Sigmoid colon (tissue), 7 donors: ENCODE measurements around the gene NPB. TPM values are rescaled to one million over a fixed set of nuclear protein-coding genes. Genes with fewer than 3 reads are reported as not detected.

ENCODE experiments used
- DNase-seq: peaks from one replicate; pipeline ENCODE4 v3.0.0-alpha.2; 2019
- H3K27ac ChIP-seq, 4 donors: fragments of 200-600 bp; sonication (generic); one replicate each; pipeline ENCODE4 v1.5.1; 2016 to 2019; ENCODE audit warnings: mild to moderate bottlenecking in 1 of 4
- H3K27me3 ChIP-seq, 3 donors: fragments of 200-600 bp; sonication (generic); one replicate each; pipeline ENCODE4 v1.5.1; 2019; ENCODE audit warnings: mild to moderate bottlenecking in 1 of 3
- H3K36me3 ChIP-seq, 4 donors: fragments of 200-600 bp; sonication (generic); one replicate each; pipeline ENCODE4 v1.5.1; 2016 to 2019
- H3K4me1 ChIP-seq, 4 donors: fragments of 200-600 bp; sonication (generic); one replicate each; pipeline ENCODE4 v1.5.1; 2017 to 2019
- H3K4me3 ChIP-seq, 4 donors: fragments of 200-600 bp; sonication (generic); one replicate each; pipeline ENCODE4 v1.5.1; 2017 to 2019; ENCODE audit warnings: mild to moderate bottlenecking in 2 of 4, moderate library complexity in 1 of 4
- H3K9me3 ChIP-seq, 4 donors: fragments of 200-600 bp in 3 of 4; sonication (generic) in 3 of 4; one replicate each; pipeline versions ENCODE4 v1.5.1 to v1.6.1; 2013 to 2019
- EP300 ChIP-seq, 4 donors: sonication (generic); formaldehyde crosslinking; IDR thresholded peaks; one replicate each; pipeline ENCODE4 v1.6.1; 2017; ENCODE audit warnings: antibody characterized with exemption in 4 of 4
- POLR2A ChIP-seq, 2 donors: fragments of 450-650 bp; IDR thresholded peaks; one replicate each; pipeline ENCODE4 v1.6.1; 2016; ENCODE audit warnings: antibody characterized with exemption in 2 of 2, mild to moderate bottlenecking in 2 of 2, moderate library complexity in 2 of 2
- POLR2AphosphoS5 ChIP-seq, 4 donors: sonication (generic); formaldehyde crosslinking; IDR thresholded peaks; one replicate each; pipeline ENCODE4 v1.6.1; 2017; ENCODE audit warnings: antibody characterized with exemption in 4 of 4
- WGBS, 2 donors: extraction: QIAGEN DNeasy Blood & Tissue Kit; methylation state at CpG; one replicate each; pipeline ENCODE4 v1.1.7; 2013; 5-methylcytosine and 5-hydroxymethylcytosine counted together
- intact Hi-C: fragments of 100-400 bp; cut with DNase I; formaldehyde crosslinking; loops from one replicate; pipeline ENCODE4 v1.15.1; 2023
- polyA plus RNA-seq, 3 donors: library from polyadenylated mRNA; stranded (reverse); fragments of 200-250 nt; gene quantifications; one replicate each; pipeline ENCODE4 v1.2.3, GENCODE V29; 2013
- total RNA-seq, 4 donors: library from RNA; depleted of rRNA; stranded (reverse); fragments of >200 nt; gene quantifications; one replicate each; pipeline ENCODE4 v1.1.0, GENCODE V29; 2016
- TF ChIP-seq, protein P1 (sequence below), 4 experiments: fragments of 450-650 bp in 3 of 4; fragments of 200-600 bp in 1 of 4; IDR thresholded peaks; one replicate each; pipeline ENCODE4 v1.5.1; 2016 to 2019; ENCODE audit warnings: antibody characterized with exemption in 4 of 4, mild to moderate bottlenecking in 3 of 4, moderate library complexity in 2 of 4
- donor health status: healthy with polysubstance abuse.
- donor health status: Bipolar disorder and iron deficiency.
- donor health status: healthy.

The NPB gene
- total and polyA plus RNA-seq, 7 donors, result 0.27 to 1.8 (median 0.79) TPM; not detected in 3

DNA sequence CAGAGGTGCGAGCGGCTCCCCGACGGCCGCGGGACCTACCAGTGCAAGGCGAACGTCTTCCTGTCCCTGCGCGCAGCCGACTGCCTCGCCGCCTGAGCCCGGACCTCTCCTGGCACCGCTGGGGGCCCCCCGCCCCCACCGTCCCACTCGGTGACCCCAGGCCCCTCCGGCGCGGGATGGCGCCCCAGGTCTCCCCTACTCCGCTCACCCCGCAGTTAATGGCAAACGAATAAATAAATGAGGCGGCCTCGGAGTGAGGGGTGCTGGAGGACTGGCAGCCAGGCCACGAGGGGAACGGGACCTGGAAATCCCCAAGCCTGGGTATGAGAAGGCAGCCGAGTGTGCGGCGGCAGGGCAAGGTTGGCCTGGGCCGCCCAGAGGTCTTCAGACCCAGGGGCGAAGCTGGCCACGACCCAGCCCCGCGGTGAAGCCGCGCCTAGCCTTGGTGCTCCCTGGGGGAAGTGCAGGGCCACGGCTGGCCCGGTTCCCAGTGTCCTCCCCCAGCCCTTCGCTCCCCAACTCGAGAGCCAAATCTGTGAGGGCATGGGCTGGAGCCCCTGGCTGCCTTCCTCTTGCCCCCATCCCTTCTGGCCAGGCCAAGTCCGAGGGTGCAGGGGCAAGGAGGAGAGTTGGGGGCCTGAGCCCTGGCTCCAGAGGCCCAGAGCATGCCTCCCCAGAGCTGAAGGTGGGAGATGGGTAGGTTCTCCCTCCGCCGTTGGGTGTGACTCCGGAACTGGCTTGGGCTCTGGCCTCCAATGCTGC lies 796 bp downstream of the NPB start:
- Histone ChIP-seq H3K9me3 (no peaks in the 10 kb centered on the region), H3K36me3 (peaks cover 0 to 35% (median 24%) of the 10 kb centered on the region in 4 donors), H3K27me3 (peaks cover 4 to 27% (median 23%) of the 10 kb centered on the region in 3 donors), H3K4me1 (peaks cover 0 to 15% (median 14%) of the 10 kb centered on the region in 4 donors), H3K27ac (no peak overlapping the region), H3K4me3 (peak overlapping the region in 3 of 4 donors; percentile 29 to 46 (median 39))
- intact Hi-C loops, result no loop called here
- WGBS, 2 donors, result 24 to 41% methylated on average over 47 of the region's 47 CpGs
- no peak for DNase-seq
- TF ChIP-seq EP300 (IDR thresholded peaks at IDR 0.05), result no peak

DNA sequence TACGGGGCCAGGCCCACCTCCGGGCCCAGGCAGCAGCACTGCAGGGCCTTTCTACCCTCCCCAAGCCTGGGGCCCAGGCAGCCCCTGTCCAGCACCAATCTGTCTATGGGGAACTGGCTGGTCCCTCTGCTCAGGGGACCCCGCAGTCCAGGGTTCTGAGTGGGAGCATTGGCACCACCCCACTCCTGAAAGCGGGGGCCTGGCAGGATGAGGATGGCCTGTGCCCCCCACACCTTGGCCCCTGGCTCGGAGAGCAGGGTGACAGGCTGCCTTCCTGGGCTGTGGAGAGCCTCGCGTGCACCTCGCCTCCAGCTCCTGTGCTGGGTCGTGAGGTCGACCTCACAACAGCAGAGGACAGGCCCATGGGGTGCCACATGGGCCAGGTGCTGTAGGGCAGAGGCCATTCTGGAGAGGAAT lies 1.4 kb downstream of the NPB start:
- Histone ChIP-seq H3K27ac (no peak overlapping the region), H3K27me3 (peaks cover 4 to 27% (median 23%) of the 10 kb centered on the region in 3 donors), H3K4me3 (no peak overlapping the region), H3K4me1 (peaks cover 0 to 15% (median 14%) of the 10 kb centered on the region in 4 donors), H3K36me3 (peaks cover 0 to 33% (median 18%) of the 10 kb centered on the region in 4 donors), H3K9me3 (no peaks in the 10 kb centered on the region)
- WGBS, 2 donors, result 92 to 95% methylated on average over 10 of the region's 10 CpGs
- no peak for TF ChIP-seq POLR2A (IDR thresholded peaks at IDR 0.05)
- TF ChIP-seq POLR2AphosphoS5 (IDR thresholded peaks at IDR 0.05), result no peak
- no peak for TF ChIP-seq EP300 (IDR thresholded peaks at IDR 0.05)
- TF ChIP-seq, protein P1, sequence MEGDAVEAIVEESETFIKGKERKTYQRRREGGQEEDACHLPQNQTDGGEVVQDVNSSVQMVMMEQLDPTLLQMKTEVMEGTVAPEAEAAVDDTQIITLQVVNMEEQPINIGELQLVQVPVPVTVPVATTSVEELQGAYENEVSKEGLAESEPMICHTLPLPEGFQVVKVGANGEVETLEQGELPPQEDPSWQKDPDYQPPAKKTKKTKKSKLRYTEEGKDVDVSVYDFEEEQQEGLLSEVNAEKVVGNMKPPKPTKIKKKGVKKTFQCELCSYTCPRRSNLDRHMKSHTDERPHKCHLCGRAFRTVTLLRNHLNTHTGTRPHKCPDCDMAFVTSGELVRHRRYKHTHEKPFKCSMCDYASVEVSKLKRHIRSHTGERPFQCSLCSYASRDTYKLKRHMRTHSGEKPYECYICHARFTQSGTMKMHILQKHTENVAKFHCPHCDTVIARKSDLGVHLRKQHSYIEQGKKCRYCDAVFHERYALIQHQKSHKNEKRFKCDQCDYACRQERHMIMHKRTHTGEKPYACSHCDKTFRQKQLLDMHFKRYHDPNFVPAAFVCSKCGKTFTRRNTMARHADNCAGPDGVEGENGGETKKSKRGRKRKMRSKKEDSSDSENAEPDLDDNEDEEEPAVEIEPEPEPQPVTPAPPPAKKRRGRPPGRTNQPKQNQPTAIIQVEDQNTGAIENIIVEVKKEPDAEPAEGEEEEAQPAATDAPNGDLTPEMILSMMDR (IDR thresholded peaks at IDR 0.05), result no peak
- no peak for DNase-seq
- intact Hi-C loops, result no loop called here

DNA sequence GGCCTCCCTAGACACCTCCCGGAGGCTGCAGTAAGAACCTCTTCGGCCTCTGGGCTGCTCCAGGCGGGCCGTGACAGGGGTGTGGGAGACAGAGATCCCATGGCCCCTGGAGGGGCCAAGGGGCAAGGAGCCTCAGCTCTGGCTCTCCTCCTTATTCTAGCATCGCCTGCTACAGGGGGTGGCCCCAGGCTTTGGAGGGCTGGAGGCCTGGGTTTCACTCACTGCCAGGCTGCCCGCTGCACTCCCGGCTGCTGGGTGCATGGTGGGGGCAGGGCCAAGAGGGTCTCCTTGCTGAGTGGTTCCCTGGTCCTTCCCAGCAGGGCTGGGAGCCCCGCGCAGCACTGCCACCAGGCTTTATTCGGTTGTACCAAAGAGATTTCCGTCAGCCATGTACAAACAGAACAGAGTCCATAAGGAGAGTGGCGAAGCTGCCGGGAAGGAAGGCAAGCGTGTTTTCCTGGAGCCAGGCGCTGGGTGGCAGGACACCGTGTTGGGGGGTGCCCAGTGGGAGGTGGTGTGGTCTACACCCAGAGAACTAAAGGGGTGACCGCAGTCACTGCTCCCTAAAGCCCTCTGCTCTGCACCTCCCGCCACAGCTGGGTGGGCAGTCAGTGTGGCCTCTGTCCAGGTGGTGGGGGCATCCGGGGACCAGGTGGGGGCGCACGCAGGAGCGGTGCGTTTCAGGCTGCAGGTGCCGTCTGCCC lies 2.0 kb downstream of the NPB start:
- no peak overlapping the region for H3K27ac ChIP-seq
- TF ChIP-seq POLR2AphosphoS5 (IDR thresholded peaks at IDR 0.05) (no peak), POLR2A (IDR thresholded peaks at IDR 0.05) (no peak), EP300 (IDR thresholded peaks at IDR 0.05) (no peak)
- TF ChIP-seq, protein P1 (IDR thresholded peaks at IDR 0.05), result no peak
- 95% methylated on average over 24 of the region's 24 CpGs for WGBS, 2 donors
- H3K36me3 ChIP-seq, result peaks cover 0 to 29% (median 13%) of the 10 kb centered on the region in 4 donors
- H3K27me3 ChIP-seq, result peaks cover 4 to 27% (median 23%) of the 10 kb centered on the region in 3 donors
- peaks cover 0 to 15% (median 14%) of the 10 kb centered on the region in 4 donors for H3K4me1 ChIP-seq
- H3K4me3 ChIP-seq, result no peak overlapping the region
- DNase-seq, result no peak
- H3K9me3 ChIP-seq, result no peaks in the 10 kb centered on the region
- intact Hi-C loops, result no loop called here

DNA sequence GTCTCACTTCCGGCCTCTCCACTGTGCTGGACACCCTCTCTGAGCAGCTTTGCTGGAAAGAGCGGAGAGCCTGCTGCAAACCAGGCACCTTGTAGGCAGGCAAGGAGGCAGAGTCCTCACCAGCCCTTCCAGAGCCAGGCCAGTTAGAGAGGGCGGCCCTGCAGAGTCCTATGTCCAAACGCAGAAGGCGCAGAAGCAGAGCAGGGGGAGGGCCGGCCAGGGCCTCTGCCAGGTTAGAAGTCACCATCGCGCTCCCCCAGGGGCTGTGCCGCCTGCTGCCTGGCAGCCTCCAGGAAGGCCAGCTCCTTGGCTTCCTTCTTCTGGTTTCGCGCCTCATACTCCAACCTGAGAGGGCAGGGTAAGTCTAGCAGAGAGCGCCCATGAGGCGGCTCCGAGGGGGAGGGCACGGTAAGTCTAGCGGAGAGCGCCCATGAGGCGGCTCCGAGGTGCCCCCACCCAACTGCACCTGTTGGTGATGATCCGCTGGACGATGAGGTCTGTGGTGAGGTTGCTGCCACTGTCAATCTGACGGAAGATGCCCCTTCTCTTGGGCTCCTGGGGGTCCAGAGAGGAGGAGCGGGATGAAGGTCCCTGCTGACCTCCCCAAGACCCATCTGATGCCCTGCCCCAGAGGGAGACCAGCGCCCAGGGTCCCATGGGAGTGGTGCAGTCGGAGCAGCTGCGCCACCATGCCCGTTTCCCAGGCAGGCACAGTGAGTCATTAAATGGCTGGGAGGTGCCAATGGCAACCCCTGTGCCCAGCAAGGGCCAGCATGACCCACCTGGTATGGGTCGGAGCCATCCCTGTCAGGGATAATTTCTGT lies 2.8 kb downstream of the NPB start:
- Histone ChIP-seq H3K27me3 (peaks cover 4 to 27% (median 23%) of the 10 kb centered on the region in 3 donors), H3K36me3 (peaks cover 0 to 21% (median 5%) of the 10 kb centered on the region in 4 donors), H3K27ac (no peak overlapping the region), H3K4me3 (no peak overlapping the region), H3K9me3 (no peaks in the 10 kb centered on the region), H3K4me1 (peaks cover 0 to 15% (median 14%) of the 10 kb centered on the region in 4 donors)
- TF ChIP-seq EP300 (IDR thresholded peaks at IDR 0.05) (no peak), POLR2A (IDR thresholded peaks at IDR 0.05) (no peak), POLR2AphosphoS5 (IDR thresholded peaks at IDR 0.05) (no peak)
- TF ChIP-seq, protein P1 (IDR thresholded peaks at IDR 0.05), result no peak
- WGBS, 2 donors, result 91% methylated on average over 28 of the region's 28 CpGs
- intact Hi-C loops, result no loop called here
- DNase-seq, result no peak
